Frontal cortex (tissue), 4 donors: ENCODE results near the gene EMD. TPM values are rescaled to one million over a fixed set of nuclear protein-coding genes. Genes with fewer than 3 reads are reported as not detected.

Experiments used
- DNase-seq, 2 donors: peaks; one replicate each; pipeline ENCODE4 v3.0.0; 2012; ENCODE audit warnings: low spot score in 2 of 2
- FAIRE-seq: peaks from 2 replicates; lab custom pipeline; 2012; peaks lifted over from hg19 to GRCh38; lab: Jason Lieb, UNC
- small RNA-seq: library from RNA; depleted of rRNA; stranded (forward); fragments of <200 nt; gene quantifications from one replicate; pipeline ENCODE3, GENCODE V24; 2014
- total RNA-seq: library from RNA; depleted of rRNA; stranded (reverse); fragments of >200 nt; gene quantifications from one replicate; pipeline ENCODE4 v1.2.3, GENCODE V29; 2014
- donor health status: control.
- donor health status: control.
- donor health status: control.

EMD gene
- total RNA-seq, 1 donor from 2014 or later: 13.9 TPM

DNA sequence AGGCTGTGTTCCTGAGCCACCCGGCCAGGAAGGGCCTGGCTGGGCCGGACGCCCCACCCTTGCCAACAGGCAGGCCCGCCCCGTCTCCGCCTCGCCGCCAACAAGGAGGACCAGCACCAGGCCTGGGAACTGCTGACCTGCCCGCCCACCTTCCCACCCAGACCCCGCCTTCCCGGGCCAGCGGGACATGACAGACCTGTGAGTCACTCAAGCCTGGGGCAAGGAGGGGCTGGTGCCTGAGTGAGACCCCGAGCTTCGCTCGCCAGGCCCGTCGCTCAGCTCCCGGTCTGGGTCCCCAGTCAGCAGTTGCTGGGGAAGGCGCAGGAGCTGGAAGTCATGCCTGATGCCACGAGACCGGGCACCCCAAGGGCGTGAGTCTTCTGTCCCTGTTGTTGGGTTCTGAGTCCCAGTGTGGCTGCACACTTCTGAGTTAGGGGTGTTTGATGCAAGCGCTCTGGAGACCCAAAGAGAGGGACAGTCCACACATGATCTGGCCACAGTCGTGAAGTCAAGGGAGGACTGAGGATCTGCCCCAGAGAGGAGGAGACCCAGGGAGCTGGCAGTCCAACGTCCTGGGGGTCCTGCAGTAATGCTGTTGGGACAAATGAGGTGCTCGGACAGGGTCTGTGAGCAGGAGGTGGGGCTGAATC is 30.3 kb downstream of the EMD start, which contains the start of gene DNASE1L1:
Gene DNASE1L1, minus strand, starts transcription at position 33 of the 650 bp plus-strand sequence. CDS start 3,686 bp downstream, outside the sequence.
- FAIRE-seq (no peak), DNase-seq (peak in 1 of 2 donors; percentile 42)

DNA sequence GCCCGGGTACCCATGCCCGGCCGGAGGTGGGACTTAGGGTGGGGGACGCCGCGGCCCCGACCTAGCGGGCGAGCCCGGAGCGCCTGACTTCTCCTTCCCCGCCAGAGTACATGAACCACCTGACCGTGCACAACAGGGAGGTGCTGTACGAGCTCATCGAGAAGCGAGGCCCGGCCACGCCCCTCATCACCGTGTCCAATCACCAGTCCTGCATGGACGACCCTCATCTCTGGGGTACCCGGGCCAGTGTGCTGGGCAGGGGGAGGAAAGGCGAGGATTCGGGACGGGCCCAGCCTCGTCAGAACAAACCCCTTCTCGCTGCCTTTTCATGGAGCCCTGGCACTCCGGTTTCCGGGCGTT is 32.9 kb downstream of the EMD start:
- FAIRE-seq: no peak
- peak in 1 of 2 donors; percentile 54 for DNase-seq

DNA sequence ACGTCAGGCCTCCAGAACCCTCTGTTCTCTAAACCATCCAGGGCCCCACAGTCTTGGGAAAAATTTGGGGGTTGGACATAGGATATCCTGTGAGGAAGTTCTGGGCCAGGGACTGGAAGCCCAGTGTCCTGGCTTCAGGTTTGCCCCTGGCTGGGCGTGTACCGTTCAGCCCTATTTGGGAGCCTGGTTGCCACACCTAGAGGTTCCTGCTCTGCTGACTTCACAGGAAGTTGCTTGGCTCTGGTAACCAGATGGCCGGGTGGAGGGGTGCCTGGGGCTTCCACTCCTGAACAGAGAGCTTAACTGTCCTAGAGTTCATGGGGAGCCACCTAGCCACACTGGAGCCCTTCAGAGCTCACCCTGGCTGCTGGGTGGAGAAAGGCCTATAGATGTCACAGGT is 33.4 kb downstream of the EMD start:
- no peak for FAIRE-seq
- no peak for DNase-seq

DNA sequence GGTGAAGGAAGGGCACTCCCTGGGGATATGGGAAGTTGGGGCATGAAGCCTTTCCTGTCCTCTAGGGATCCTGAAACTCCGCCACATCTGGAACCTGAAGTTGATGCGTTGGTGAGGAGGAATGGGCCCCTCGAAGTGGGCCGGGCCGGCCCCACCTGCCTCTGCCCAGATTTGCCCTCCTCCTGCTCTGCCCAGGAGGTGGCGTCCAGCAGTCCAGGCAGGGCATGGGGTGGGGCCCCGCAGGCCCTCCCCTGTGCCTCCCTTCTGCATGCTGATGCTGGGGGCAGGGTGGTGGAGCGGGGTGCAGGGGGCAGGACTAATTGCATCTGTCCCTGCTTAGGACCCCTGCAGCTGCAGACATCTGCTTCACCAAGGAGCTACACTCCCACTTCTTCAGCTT is 34.0 kb downstream of the EMD start:
- FAIRE-seq (no peak), DNase-seq (no peak)

DNA sequence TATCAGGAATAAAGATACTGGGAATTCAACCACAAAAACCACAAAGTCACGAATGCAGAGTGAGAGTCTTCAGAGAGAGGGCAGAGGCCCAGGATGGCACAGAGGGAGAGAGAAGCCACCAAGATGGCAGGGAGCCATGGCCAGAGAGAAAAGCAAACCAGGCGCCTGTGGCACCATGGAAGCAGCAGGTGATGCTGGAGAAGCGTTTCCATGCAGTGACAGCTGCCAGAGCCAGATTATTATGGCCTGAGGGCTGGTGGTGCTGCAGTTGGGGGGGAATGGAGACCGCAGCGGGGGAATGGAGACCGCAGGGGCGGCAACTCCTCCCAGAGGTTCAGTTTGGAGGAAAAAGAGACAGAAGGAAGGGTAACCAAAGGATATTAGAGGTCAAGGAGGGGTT is 38.1 kb downstream of the EMD start:
- FAIRE-seq (no peak), DNase-seq (no peak)

DNA sequence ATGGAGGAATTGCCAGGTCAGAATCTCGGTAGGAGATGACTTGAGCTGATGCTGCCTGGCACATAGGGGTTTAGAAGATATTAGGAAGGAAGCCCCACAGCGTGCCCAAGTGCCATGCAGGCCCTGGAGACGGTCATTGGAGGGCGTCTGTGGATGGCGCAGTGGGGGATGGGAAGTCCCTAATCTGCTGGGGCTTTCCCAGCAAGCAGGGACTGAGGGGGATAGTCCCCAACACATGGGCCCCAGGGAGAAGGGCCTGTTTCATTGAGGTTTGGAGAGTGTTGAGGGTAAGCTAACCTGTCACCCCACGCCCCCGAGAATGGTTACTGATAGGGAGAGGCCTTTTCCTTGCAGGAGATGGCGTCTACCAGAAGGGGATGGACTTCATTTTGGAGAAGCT is 40.1 kb downstream of the EMD start:
- FAIRE-seq (no peak), DNase-seq (no peak)

DNA sequence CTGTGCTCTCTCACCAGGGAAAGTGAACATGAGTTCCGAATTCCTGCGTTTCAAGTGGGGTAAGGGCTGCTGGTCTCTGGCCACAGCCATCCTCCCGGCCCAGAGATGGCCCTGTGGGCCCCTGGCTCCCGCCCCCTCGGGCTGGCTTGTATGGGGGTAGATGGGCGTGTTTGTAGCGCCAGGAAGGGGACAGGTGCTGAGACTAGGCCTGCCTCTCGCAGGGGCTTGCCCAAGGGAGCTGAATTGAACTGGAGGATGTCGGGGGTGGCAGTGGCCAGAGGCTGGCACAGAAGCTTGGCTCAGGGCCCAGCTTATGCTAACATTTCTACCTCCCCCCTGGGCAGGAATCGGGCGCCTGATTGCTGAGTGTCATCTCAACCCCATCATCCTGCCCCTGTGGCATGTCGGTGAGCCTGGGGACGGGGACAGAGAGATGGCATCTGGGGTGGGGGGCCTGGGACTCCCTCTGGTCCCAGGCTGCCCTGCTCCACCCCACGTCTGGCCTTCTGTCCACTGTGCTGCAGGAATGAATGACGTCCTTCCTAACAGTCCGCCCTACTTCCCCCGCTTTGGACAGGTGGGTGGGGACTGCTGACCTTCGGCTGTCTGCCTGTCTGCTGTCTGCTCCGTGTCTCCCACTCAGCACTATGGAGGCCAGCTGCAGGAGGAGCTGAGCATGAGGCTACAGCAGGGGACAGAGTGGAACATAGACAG is 40.8 kb downstream of the EMD start:
- DNase-seq: no peak
- FAIRE-seq: no peak

DNA sequence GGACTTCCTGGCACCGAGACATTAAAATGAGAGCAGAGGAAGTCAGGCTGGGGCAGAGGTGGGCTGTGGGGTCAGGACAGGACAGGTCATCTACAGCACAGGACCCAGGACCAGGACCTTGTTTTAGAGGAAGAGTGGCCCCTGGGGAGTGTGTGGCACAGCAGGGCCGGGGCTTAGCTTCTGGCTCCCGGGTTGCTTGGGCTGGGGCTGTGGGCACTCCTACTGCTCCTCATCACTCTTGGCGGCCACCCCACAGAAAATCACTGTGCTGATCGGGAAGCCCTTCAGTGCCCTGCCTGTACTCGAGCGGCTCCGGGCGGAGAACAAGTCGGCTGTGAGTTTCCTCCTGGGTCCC is 41.3 kb downstream of the EMD start:
- no peak for DNase-seq
- no peak for FAIRE-seq

DNA sequence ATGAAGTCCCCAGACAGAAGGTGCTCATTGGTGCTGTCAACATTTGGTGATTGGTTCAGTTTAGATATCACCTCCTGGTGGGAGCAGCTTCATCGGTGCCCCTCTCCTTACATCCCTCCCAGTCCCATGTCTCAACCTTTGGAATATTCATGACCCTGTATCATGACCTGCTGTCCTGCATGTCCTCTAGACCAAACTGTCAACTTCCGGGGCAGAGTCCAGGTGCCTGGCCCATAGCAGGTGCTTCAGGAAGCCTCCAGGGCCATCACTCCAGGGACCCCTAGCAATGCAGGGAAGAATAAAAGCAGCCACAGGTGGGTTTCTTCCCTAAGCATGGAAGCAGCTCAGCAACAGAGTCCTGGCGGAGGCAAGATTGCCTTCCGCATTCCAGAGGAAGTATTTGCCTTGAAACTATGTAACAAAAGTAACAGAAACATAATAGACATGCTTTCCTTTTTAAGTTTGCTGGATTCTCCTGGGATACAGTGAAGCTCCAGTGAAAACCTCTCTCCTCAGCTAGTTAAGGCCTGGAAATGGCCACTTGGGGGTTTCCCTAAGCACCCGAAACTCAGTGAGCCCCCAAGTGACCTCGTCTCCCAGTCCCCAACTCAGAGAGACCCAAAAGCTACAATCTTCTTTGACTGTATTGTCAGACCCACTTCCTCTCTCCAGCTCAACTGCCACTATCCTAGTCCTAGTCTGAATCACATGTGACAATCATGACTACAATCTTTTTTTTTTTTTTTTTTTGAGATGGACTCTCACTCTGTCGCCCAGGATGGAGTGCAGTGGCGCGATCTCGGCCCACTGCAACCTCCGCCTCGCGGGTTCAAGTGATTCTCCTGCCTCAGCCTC is 48.0 kb downstream of the EMD start:
- DNase-seq (no peak), FAIRE-seq (no peak)

DNA sequence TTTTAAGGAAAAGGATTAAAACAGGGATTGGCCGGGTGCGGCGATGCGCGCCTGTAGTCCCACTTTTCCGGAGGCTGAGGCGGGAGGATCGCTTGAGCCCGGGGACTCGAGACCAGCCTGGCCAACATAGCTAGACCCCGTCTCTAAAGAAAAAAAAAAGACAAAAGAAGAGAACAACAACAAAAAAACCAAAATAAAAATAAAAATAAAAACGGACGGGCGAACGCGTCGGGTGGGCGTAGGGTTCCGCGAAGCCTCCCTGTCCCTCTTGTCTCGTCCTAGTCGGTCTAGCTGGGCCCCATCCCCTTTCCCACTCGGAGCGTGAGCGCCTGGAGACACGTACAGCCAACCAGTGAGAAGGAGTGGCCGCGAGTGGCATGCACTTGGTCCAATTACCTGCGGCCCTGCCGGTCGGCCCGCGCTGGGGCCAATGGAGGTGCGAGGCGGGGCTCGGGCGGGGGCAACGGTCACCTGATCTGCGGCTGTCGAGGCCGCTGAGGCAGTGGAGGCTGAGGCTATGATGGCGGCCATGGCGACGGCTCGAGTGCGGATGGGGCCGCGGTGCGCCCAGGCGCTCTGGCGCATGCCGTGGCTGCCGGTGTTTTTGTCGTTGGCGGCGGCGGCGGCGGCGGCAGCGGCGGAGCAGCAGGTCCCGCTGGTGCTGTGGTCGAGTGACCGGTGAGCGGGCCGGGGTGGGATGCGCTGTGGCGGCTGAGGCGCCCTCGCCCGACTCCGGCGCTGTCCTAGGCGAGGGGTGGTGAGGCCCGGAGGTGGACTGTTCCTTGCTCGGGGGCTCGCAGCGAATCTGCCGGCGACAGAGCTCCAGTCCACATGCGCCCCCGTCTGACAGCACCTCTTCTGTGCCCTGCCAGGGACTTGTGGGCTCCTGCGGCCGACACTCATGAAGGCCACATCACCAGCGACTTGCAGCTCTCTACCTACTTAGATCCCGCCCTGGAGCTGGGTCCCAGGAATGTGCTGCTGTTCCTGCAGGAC is 49.4 kb downstream of the EMD start, which contains the start of gene ATP6AP1:
Gene ATP6AP1, plus strand, starts transcription at position 502 of the 996 bp plus-strand sequence. Its CDS starts 16 bp downstream, at position 518.
- DNase-seq (peak; percentile 78 to 81), FAIRE-seq (no peak)

DNA sequence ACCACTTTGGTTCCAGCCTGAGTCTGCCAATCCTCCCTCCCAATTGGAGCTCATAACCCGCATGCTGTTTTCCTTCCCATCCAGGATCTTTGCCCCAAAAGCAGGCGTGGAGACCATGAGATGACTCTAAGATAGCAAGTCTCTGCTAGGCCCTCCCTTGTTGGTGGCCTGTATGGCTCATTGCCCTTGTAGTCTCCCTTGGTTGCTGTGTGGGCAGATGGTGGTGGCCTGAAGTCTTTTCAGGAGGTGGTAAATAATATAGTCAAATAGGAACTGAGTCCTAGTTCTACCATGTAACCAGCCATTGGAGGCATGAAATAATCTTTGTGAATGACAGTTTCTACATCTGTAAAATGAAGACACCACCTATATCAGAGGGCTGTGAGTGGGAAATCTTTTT is 50.6 kb downstream of the EMD start:
- FAIRE-seq (no peak), DNase-seq (no peak)

DNA sequence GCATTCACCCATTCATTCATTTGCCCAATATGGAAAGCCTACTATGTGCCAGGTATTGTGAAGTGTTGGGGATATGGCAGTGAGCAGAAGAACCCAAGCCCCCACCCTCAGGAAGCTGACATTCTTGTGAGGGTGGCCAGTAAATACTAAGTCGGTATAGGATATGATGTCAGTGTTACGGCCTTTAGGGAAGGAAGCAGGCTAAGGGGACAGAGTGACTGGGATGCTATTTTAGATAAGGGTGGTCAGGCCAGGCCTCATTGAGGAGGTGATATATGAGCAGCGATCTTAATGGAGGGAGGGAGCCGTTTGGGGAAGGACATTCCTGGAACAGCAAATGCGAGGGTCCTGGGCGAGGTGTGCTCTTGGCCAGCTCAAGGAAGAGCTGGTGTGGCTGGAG is 51.4 kb downstream of the EMD start:
- no peak for FAIRE-seq
- DNase-seq: no peak

DNA sequence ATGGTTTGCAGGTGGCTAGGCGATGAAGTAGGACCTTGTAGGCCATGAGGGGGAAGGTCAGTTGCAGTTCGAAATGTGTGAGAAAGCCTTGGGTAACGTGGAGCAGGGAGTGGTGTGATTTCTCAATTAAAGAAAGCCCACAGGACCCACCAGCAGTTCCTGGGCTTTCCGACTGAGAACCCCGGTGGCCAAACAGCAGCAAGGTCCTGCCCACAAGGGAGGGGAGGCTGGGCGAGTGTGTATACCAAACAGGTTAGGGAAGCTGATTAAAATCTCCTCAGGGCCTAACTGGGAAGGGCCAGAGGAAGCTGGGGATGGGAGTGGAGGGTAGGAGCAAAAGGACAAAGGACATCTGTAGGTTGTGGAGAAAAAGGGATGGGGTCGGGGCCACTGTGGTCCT is 51.8 kb downstream of the EMD start:
- no peak for FAIRE-seq
- DNase-seq: no peak

Small RNA genes lying within 50 kb of the gene (small RNA-seq; reads per million reads assigned to genes)
- not detected for gene SNORA70

Other genes starting within 250 kb of the EMD start
- gene OPN1LW, start 235.1 kb upstream of the EMD start, total RNA-seq: not detected
- gene OPN1MW, start 196.7 kb upstream of the EMD start, total RNA-seq: not detected
- not detected for gene OPN1MW2, start 159.5 kb upstream of the EMD start, total RNA-seq
- not detected for gene OPN1MW3, start 121.7 kb upstream of the EMD start, total RNA-seq
- not detected for gene TEX28, start 84.2 kb upstream of the EMD start, total RNA-seq
- gene TKTL1, start 83.5 kb upstream of the EMD start, total RNA-seq: 1.6 TPM
- 66.9 TPM for gene FLNA, start 4.7 kb upstream of the EMD start, total RNA-seq
- 2,273 TPM for gene RPL10, start 19.1 kb downstream of the EMD start, total RNA-seq
- 4.5 TPM for gene DNASE1L1, start 30.0 kb downstream of the EMD start, total RNA-seq
- gene TAFAZZIN, start 32.2 kb downstream of the EMD start, total RNA-seq: 11.0 TPM
- 50.1 TPM for gene ATP6AP1, start 49.4 kb downstream of the EMD start, total RNA-seq
- gene GDI1, start 57.9 kb downstream of the EMD start, total RNA-seq: 240 TPM
- 21.2 TPM for gene FAM50A, start 64.8 kb downstream of the EMD start, total RNA-seq
- 14.7 TPM for gene PLXNA3, start 79.0 kb downstream of the EMD start, total RNA-seq
- gene LAGE3, start 100.0 kb downstream of the EMD start, total RNA-seq: 13.5 TPM
- 39.1 TPM for gene UBL4A, start 107.3 kb downstream of the EMD start, total RNA-seq
- gene SLC10A3, start 111.3 kb downstream of the EMD start, total RNA-seq: 2.4 TPM
- gene FAM3A, start 136.9 kb downstream of the EMD start, total RNA-seq: 9.8 TPM
- gene G6PD, start 167.6 kb downstream of the EMD start, total RNA-seq: 16.3 TPM
- gene IKBKG, start 168.3 kb downstream of the EMD start, total RNA-seq: 4.1 TPM
- not detected for gene CTAG1A, start 205.8 kb downstream of the EMD start, total RNA-seq
- not detected for gene CTAG1B, start 240.0 kb downstream of the EMD start, total RNA-seq